NT2/D1 (cell line): ENCODE results near the gene UBAC2.

Experiments
- DNase-seq: peaks from one replicate; pipeline ENCODE4 v3.0.0-alpha.2; 2011; ENCODE audit warnings: low read depth, low spot score
- H3K27me3 ChIP-seq: 2 replicates; pipeline ENCODE4 v1.6.0; 2011; ENCODE audit warnings: mild to moderate bottlenecking; ENCODE audit not compliant: insufficient read length, insufficient read depth
- H3K36me3 ChIP-seq: 2 replicates; pipeline ENCODE4 v1.6.1; 2011; ENCODE audit warnings: mild to moderate bottlenecking, low read length, mixed read lengths; ENCODE audit not compliant: insufficient read depth, insufficient read length
- H3K4me1 ChIP-seq: 2 replicates; pipeline ENCODE4 v1.5.1; 2011; ENCODE audit not compliant: insufficient read depth, insufficient read length
- H3K4me3 ChIP-seq: 2 replicates; pipeline ENCODE4 v1.5.1; 2011; ENCODE audit warnings: low read depth; ENCODE audit not compliant: insufficient read length
- H3K9ac ChIP-seq: 2 replicates; pipeline ENCODE4 v1.6.0; 2011; ENCODE audit warnings: low read depth; ENCODE audit not compliant: insufficient read length
- H3K9me3 ChIP-seq: 2 replicates; pipeline ENCODE4 v1.5.1; 2011; ENCODE audit warnings: mild to moderate bottlenecking, low read length; ENCODE audit not compliant: insufficient read depth
- SUZ12 ChIP-seq: IDR thresholded peaks from 2 replicates; pipeline ENCODE4 v1.6.1; 2011; ENCODE audit not compliant: insufficient read length, insufficient read depth; ENCODE audit errors: extremely low read depth
- YY1 ChIP-seq: IDR thresholded peaks from 2 replicates; pipeline ENCODE4 v1.6.1; 2011; ENCODE audit not compliant: insufficient read length, insufficient read depth
- ZNF274 ChIP-seq: IDR thresholded peaks from 2 replicates; pipeline ENCODE4 v1.6.1; 2011; ENCODE audit warnings: mild to moderate bottlenecking, low read depth, low read length

UBAC2 gene

GRCh38 chr13:99197117-99197651 is 3.5 kb upstream of the UBAC2 start:
- no peaks in the 10 kb centered on the region for H3K9me3 ChIP-seq
- H3K9ac ChIP-seq = no peak overlapping the region
- peaks cover 14% of the 10 kb centered on the region for H3K36me3 ChIP-seq
- DNase-seq = no peak
- H3K4me1 ChIP-seq = no peaks in the 10 kb centered on the region
- TF ChIP-seq ZNF274 (no peak), YY1 (no peak), SUZ12 (no peak)
- H3K4me3 ChIP-seq = no peak overlapping the region
- H3K27me3 ChIP-seq = no peaks in the 10 kb centered on the region

GRCh38 chr13:99199541-99200431 is 868 bp upstream of the UBAC2 start:
- no peaks in the 10 kb centered on the region for H3K27me3 ChIP-seq
- H3K36me3 ChIP-seq = peaks cover 24% of the 10 kb centered on the region
- H3K4me3 ChIP-seq = peak overlapping the region; percentile 88
- DNase-seq = no peak
- no peaks in the 10 kb centered on the region for H3K9me3 ChIP-seq
- TF ChIP-seq ZNF274 (no peak), SUZ12 (no peak), YY1 (no peak)
- peaks cover 3% of the 10 kb centered on the region for H3K4me1 ChIP-seq
- peak overlapping the region; percentile 96 for H3K9ac ChIP-seq

- peaks cover 24% of the 10 kb centered on the region for H3K36me3 ChIP-seq
Measured at GRCh38 chr13:99203601-99204579, 3.2 kb downstream of the UBAC2 start.

GRCh38 chr13:99205621-99206220 is 5.1 kb downstream of the UBAC2 start:
- H3K9ac ChIP-seq = no peak overlapping the region
- peaks cover 24% of the 10 kb centered on the region for H3K36me3 ChIP-seq
- no peak overlapping the region for H3K4me3 ChIP-seq
- H3K27me3 ChIP-seq = no peaks in the 10 kb centered on the region
- H3K9me3 ChIP-seq = no peaks in the 10 kb centered on the region
- DNase-seq = no peak
- H3K4me1 ChIP-seq = peaks cover 4% of the 10 kb centered on the region
- no peak for TF ChIP-seq YY1
- no peak for TF ChIP-seq SUZ12
- TF ChIP-seq ZNF274 = no peak

More at GRCh38 chr13:99203601-99204579, 3.2 kb downstream of the UBAC2 start:
- TF ChIP-seq SUZ12 = no peak
- no peak for TF ChIP-seq YY1
- Histone ChIP-seq H3K9me3 (no peaks in the 10 kb centered on the region), H3K4me1 (peaks cover 4% of the 10 kb centered on the region), H3K4me3 (no peak overlapping the region), H3K9ac (peak overlapping the region; percentile 18), H3K27me3 (no peaks in the 10 kb centered on the region)
- DNase-seq = no peak

GRCh38 chr13:99206226-99206625 is 5.6 kb downstream of the UBAC2 start:
- H3K9ac ChIP-seq = no peak overlapping the region
- TF ChIP-seq YY1 = no peak
- TF ChIP-seq SUZ12 = no peak
- TF ChIP-seq ZNF274 = no peak
- H3K4me3 ChIP-seq = no peak overlapping the region

GRCh38 chr13:99206873-99207272 is 6.2 kb downstream of the UBAC2 start:
- Histone ChIP-seq H3K36me3 (peaks cover 28% of the 10 kb centered on the region), H3K27me3 (no peaks in the 10 kb centered on the region), H3K9ac (no peak overlapping the region), H3K4me1 (peaks cover 4% of the 10 kb centered on the region), H3K9me3 (no peaks in the 10 kb centered on the region), H3K4me3 (no peak overlapping the region)
- DNase-seq = no peak
- no peak for TF ChIP-seq ZNF274
- TF ChIP-seq SUZ12 = no peak
- no peak for TF ChIP-seq YY1

More at GRCh38 chr13:99206226-99206625, 5.6 kb downstream of the UBAC2 start:
- Histone ChIP-seq H3K9me3 (no peaks in the 10 kb centered on the region), H3K4me1 (peaks cover 4% of the 10 kb centered on the region), H3K27me3 (no peaks in the 10 kb centered on the region), H3K36me3 (peaks cover 24% of the 10 kb centered on the region)
- DNase-seq = no peak

- no peaks in the 10 kb centered on the region for H3K27me3 ChIP-seq
- no peak overlapping the region for H3K9ac ChIP-seq
- no peak for DNase-seq
- peaks cover 27% of the 10 kb centered on the region for H3K36me3 ChIP-seq
- peaks cover 4% of the 10 kb centered on the region for H3K4me1 ChIP-seq
- H3K4me3 ChIP-seq = no peak overlapping the region
- no peaks in the 10 kb centered on the region for H3K9me3 ChIP-seq
- TF ChIP-seq ZNF274 = no peak
- no peak for TF ChIP-seq SUZ12
- TF ChIP-seq YY1 = no peak
Measured at GRCh38 chr13:99207511-99207910, 6.9 kb downstream of the UBAC2 start.
